SU-DHL-6 (cell line): ENCODE data around the gene SCNM1.

Source experiments
- EZH2phosphoT487 ChIP-seq: fragments of 200-600 bp; sonication (generic), shearing (Covaris generic); conservative IDR thresholded peaks from 2 replicates; pipeline ENCODE4 v1.6.1; 2018; ENCODE audit warnings: mild to moderate bottlenecking, antibody characterized with exemption, low read length, moderate library complexity, mixed read lengths
- TF ChIP-seq, protein P1 (sequence below): fragments of 200-600 bp; sonication (generic); IDR thresholded peaks from one replicate; pipeline ENCODE4 v1.5.1; 2017; ENCODE audit warnings: antibody characterized with exemption, mild to moderate bottlenecking, low read length, moderate library complexity; ENCODE audit not compliant: insufficient read depth, poor library complexity, severe bottlenecking

DNA sequence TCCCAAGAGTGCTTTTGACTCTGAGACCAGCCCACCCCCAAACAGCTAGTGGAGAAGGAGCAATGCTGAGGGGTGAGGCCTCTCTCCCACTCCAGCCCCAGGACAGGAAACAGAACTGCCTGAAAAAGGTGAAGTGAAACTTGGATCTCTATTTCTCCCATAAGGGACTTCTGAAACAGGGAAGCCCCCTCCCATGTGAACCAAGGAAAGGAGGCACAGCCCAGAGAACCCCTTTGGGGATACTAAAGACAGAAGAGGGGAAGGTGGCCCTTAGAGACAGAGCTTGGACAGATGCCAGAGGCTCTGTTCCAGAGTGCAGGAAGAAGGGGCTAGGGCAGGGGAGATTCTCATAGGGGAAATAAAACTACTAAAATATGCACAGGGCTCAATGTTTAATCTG is 6.6 kb upstream of the SCNM1 start:
- TF ChIP-seq, protein P1, sequence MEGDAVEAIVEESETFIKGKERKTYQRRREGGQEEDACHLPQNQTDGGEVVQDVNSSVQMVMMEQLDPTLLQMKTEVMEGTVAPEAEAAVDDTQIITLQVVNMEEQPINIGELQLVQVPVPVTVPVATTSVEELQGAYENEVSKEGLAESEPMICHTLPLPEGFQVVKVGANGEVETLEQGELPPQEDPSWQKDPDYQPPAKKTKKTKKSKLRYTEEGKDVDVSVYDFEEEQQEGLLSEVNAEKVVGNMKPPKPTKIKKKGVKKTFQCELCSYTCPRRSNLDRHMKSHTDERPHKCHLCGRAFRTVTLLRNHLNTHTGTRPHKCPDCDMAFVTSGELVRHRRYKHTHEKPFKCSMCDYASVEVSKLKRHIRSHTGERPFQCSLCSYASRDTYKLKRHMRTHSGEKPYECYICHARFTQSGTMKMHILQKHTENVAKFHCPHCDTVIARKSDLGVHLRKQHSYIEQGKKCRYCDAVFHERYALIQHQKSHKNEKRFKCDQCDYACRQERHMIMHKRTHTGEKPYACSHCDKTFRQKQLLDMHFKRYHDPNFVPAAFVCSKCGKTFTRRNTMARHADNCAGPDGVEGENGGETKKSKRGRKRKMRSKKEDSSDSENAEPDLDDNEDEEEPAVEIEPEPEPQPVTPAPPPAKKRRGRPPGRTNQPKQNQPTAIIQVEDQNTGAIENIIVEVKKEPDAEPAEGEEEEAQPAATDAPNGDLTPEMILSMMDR: no peak
- TF ChIP-seq EZH2phosphoT487: no peak
